ENCODE results near the gene FAM241B.

GRCh38 chr10:69655124-69655867 lies 25.2 kb downstream of the FAM241B start:
- no peak for TF ChIP-seq CTCF (IDR thresholded peaks at IDR 0.05)
- TF ChIP-seq EZH2 (IDR thresholded peaks at IDR 0.05; ENCODE audit: borderline replicate concordance, insufficient read depth, low read depth, low read length, poor library complexity, severe bottlenecking), result no peak
